Smooth muscle cell (in vitro differentiated cells): ENCODE measurements around the gene IER2. TPM values are rescaled to one million over a fixed set of nuclear protein-coding genes. Genes with fewer than 3 reads are reported as not detected.
"Not testable (repeated sequence)": the region's sequence is repeated elsewhere in the genome, so short reads cannot be mapped to it uniquely, and the experiment has no call there.

Experiments used
- DNase-seq: peaks from one replicate; lab custom pipeline; 2025; ENCODE audit not compliant: unreplicated experiment; lab: John Stamatoyannopoulos, UW
- H2AFZ ChIP-seq: fragments of 200-600 bp; sonication (generic); 2 replicates; pipeline ENCODE4 v1.6.0; 2016; ENCODE audit warnings: antibody characterized with exemption, low read depth, mild to moderate bottlenecking
- H3F3A ChIP-seq: fragments of 200-600 bp; sonication (generic); 2 replicates; pipeline ENCODE4 v1.6.0; 2017; ENCODE audit warnings: antibody characterized with exemption, low read depth
- H3K27ac ChIP-seq: fragments of 200-600 bp; sonication (generic); 2 replicates; pipeline ENCODE4 v1.5.1; 2016; ENCODE audit warnings: low read depth, mild to moderate bottlenecking
- H3K27me3 ChIP-seq: fragments of 200-600 bp; sonication (generic); 2 replicates; pipeline ENCODE4 v1.6.1; 2016; ENCODE audit warnings: low read depth, mild to moderate bottlenecking
- H3K36me3 ChIP-seq: fragments of 200-600 bp; sonication (generic); 2 replicates; pipeline ENCODE4 v1.5.1; 2016; ENCODE audit warnings: low read depth
- H3K4me1 ChIP-seq: fragments of 200-600 bp; sonication (generic); 2 replicates; pipeline ENCODE4 v1.5.1; 2016; ENCODE audit warnings: low read depth
- H3K4me2 ChIP-seq: fragments of 200-600 bp; sonication (generic); 2 replicates; pipeline ENCODE4 v1.6.0; 2016; ENCODE audit warnings: mild to moderate bottlenecking
- H3K4me3 ChIP-seq: fragments of 200-600 bp; sonication (generic); 2 replicates; pipeline ENCODE4 v1.5.1; 2016; ENCODE audit warnings: mild to moderate bottlenecking
- H3K79me2 ChIP-seq: fragments of 200-600 bp; sonication (generic); 2 replicates; pipeline ENCODE4 v1.6.0; 2016; ENCODE audit warnings: low read depth, mild to moderate bottlenecking
- H3K9ac ChIP-seq: fragments of 200-600 bp; sonication (generic); 2 replicates; pipeline ENCODE4 v1.6.0; 2016; ENCODE audit warnings: low read depth
- H3K9me3 ChIP-seq: fragments of 200-600 bp; sonication (generic); replicated peaks from 2 replicates; pipeline ENCODE4 v1.5.1; 2016; ENCODE audit warnings: low read depth
- H4K20me1 ChIP-seq: fragments of 200-600 bp; sonication (generic); 2 replicates; pipeline ENCODE4 v1.6.0; 2016; ENCODE audit warnings: low read depth
- WGBS: methylation state at CpG from one replicate; pipeline ENCODE4 v1.1.7; 2016; ENCODE audit warnings: low lambda C conversion rate; 5-methylcytosine and 5-hydroxymethylcytosine counted together
- polyA plus RNA-seq: library from polyadenylated mRNA; unstranded; fragments of >200 nt; fragmentation: Nextera tagmentation; extraction: Ambion mirVana; gene quantifications from 2 replicates; pipeline ENCODE4 v1.2.1, GENCODE V29; 2016
- total RNA-seq: library from RNA; depleted of rRNA; stranded (reverse); fragments of >200 nt; gene quantifications from 2 replicates; pipeline ENCODE4 v1.2.3, GENCODE V29; 2014
- TF ChIP-seq, protein P1 (sequence below): fragments of 200-600 bp; sonication (generic); IDR thresholded peaks from 2 replicates; pipeline ENCODE4 v1.5.1; 2017; ENCODE audit warnings: borderline replicate concordance, mild to moderate bottlenecking, antibody characterized with exemption; ENCODE audit not compliant: insufficient read depth, poor library complexity, severe bottlenecking

The IER2 gene
- total and polyA plus RNA-seq, 2 experiments from 2014 or later: 118 to 766 TPM

DNA sequence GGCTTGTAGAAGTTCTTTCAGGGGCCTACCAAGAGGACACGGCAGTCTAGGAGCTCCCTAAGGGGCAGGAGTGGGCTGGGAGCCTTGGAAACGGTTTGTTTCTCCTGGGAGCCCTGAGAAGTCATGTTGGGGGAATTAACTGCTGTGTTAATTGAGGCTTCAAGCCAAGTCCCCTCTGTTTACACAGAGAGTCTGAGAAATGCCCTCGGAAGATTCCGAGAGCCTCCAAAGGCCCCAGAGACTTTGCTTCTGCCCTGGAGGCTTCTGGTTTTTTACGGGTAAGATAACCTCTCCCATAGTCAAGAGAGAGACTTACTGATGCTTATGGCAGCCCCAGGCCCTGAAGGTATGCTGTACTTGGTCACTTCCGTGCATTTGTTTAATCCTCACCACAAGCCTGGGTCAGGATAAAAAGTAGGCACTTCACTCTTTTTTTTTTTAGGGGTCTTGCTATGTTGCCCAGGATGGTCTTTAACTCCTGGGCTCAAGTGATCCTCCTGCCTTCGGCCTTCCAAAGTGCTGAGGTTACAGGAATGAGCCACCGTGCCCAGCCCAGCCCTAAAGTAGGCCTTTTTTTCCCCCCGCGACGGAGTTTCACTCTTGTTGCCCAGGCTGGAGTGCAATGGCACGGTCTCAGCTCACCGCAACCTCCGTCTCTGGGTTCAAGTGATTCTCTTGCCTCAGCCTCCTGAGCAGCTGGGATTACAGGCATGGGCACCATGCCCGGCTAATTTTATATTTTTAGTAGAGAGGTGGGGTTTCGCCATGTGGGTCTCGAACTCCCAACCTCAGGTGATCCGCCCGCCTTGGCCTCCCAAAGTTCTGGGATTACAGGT lies 15.2 kb downstream of the IER2 start:
- H3K4me2 ChIP-seq: peak overlapping the region; percentile 83
- peaks cover 45% of the 10 kb centered on the region for H3K4me1 ChIP-seq
- no peaks in the 10 kb centered on the region for H3K36me3 ChIP-seq
- H2AFZ ChIP-seq: peak overlapping the region; percentile 64
- DNase-seq: no peak
- H3K4me3 ChIP-seq: no peak overlapping the region
- no peaks in the 10 kb centered on the region for H3K9me3 ChIP-seq
- peak overlapping the region; percentile 90 for H3K27ac ChIP-seq
- peak overlapping the region; percentile 63 for H3K9ac ChIP-seq
- TF ChIP-seq, protein P1, sequence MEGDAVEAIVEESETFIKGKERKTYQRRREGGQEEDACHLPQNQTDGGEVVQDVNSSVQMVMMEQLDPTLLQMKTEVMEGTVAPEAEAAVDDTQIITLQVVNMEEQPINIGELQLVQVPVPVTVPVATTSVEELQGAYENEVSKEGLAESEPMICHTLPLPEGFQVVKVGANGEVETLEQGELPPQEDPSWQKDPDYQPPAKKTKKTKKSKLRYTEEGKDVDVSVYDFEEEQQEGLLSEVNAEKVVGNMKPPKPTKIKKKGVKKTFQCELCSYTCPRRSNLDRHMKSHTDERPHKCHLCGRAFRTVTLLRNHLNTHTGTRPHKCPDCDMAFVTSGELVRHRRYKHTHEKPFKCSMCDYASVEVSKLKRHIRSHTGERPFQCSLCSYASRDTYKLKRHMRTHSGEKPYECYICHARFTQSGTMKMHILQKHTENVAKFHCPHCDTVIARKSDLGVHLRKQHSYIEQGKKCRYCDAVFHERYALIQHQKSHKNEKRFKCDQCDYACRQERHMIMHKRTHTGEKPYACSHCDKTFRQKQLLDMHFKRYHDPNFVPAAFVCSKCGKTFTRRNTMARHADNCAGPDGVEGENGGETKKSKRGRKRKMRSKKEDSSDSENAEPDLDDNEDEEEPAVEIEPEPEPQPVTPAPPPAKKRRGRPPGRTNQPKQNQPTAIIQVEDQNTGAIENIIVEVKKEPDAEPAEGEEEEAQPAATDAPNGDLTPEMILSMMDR: no peak
- H4K20me1 ChIP-seq: no peaks in the 10 kb centered on the region
- H3K27me3 ChIP-seq: no peaks in the 10 kb centered on the region
- peaks cover 53% of the 10 kb centered on the region for H3F3A ChIP-seq
- H3K79me2 ChIP-seq: no peaks in the 10 kb centered on the region
- 61% methylated on average over 19 of the region's 19 CpGs for WGBS

- not testable (repeated sequence) for H3K27me3 ChIP-seq, H3K4me3 ChIP-seq, H2AFZ ChIP-seq, H3K36me3 ChIP-seq, H3K9ac ChIP-seq, H3K9me3 ChIP-seq, H3K4me2 ChIP-seq, H3K79me2 ChIP-seq, H4K20me1 ChIP-seq, DNase-seq
- peaks cover 45% of the 10 kb centered on the region for H3K4me1 ChIP-seq
- H3F3A ChIP-seq: peaks cover 54% of the 10 kb centered on the region
- 100% methylated on average over 3 of the region's 3 CpGs for WGBS
- peak overlapping the region; percentile 90 for H3K27ac ChIP-seq
Observed at GRCh38 chr19:13166151-13166550, 15.9 kb downstream of the IER2 start.

DNA sequence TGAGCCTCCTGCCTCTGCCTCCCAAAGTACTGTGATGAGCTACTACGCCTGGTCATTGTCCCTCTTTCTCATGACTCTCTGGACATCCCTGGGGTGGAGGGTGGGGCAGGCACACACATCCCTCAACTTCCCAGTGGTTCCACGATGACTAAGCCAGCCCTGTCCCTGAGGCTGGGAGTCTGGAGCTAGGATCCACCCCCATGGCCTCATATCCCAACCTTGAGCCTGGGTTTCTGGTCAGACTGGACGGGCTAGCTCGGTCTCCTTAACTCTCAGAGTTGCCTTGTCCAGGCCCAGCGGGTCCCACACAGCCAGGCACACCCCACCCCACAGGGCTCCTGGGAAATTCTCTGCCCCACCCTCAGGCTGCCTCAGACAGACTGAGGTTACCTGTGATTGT lies 19.6 kb downstream of the IER2 start:
- Histone ChIP-seq H3K79me2 (no peaks in the 10 kb centered on the region), H3K27me3 (no peaks in the 10 kb centered on the region), H3K4me1 (peaks cover 21% of the 10 kb centered on the region), H3K36me3 (no peaks in the 10 kb centered on the region), H3K4me2 (peak overlapping the region; percentile 51), H3K9me3 (no peaks in the 10 kb centered on the region), H4K20me1 (no peaks in the 10 kb centered on the region), H3K4me3 (no peak overlapping the region), H2AFZ (no peak overlapping the region), H3F3A (peaks cover 36% of the 10 kb centered on the region), H3K27ac (peak overlapping the region; percentile 90), H3K9ac (no peak overlapping the region)
- TF ChIP-seq, protein P1: no peak
- DNase-seq: no peak
- WGBS: 14% methylated on average over 5 of the region's 5 CpGs

GRCh38 chr19:13171146-13171545 lies 20.9 kb downstream of the IER2 start:
- Histone ChIP-seq H3K4me1 (peaks cover 12% of the 10 kb centered on the region), H3F3A (peaks cover 31% of the 10 kb centered on the region), H3K9ac (no peak overlapping the region)

More at GRCh38 chr19:13171146-13171545, 20.9 kb downstream of the IER2 start:
- Histone ChIP-seq H3K27ac (peak overlapping the region; percentile 90), H4K20me1 (no peaks in the 10 kb centered on the region), H3K4me2 (no peak overlapping the region), H3K79me2 (no peaks in the 10 kb centered on the region), H3K9me3 (no peaks in the 10 kb centered on the region), H3K27me3 (no peaks in the 10 kb centered on the region), H2AFZ (no peak overlapping the region), H3K36me3 (no peaks in the 10 kb centered on the region), H3K4me3 (no peak overlapping the region)
- DNase-seq: no peak
- TF ChIP-seq, protein P1: no peak
- WGBS: 95% methylated on average over 7 of the region's 7 CpGs
